HEK293 (cell line): ENCODE data around the gene TNFRSF17.

ENCODE experiments used
- ZBTB21 ChIP-seq: fragments of 450-650 bp; formaldehyde crosslinking; IDR thresholded peaks from 2 replicates; pipeline ENCODE4 v1.5.1; 2017; ENCODE audit warnings: missing biosample characterization, missing genetic modification characterization
- ZFP37 ChIP-seq: fragments of 450-650 bp; formaldehyde crosslinking; IDR thresholded peaks from 2 replicates; pipeline ENCODE4 v1.5.1; 2016; ENCODE audit warnings: missing biosample characterization, missing genetic modification characterization
- ZNF18 ChIP-seq: fragments of 450-650 bp; formaldehyde crosslinking; IDR thresholded peaks from 2 replicates; pipeline ENCODE4 v1.5.1; 2016; ENCODE audit warnings: missing biosample characterization, missing genetic modification characterization
- ZSCAN23 ChIP-seq: fragments of 450-650 bp; formaldehyde crosslinking; IDR thresholded peaks from 2 replicates; pipeline ENCODE4 v1.5.1; 2016; ENCODE audit warnings: missing biosample characterization, missing genetic modification characterization
- TF ChIP-seq, protein P1 (sequence below): fragments of 450-650 bp; formaldehyde crosslinking; IDR thresholded peaks from 2 replicates; pipeline ENCODE4 v1.5.1; 2016; ENCODE audit warnings: missing biosample characterization, missing genetic modification characterization

- TF ChIP-seq, protein P1, sequence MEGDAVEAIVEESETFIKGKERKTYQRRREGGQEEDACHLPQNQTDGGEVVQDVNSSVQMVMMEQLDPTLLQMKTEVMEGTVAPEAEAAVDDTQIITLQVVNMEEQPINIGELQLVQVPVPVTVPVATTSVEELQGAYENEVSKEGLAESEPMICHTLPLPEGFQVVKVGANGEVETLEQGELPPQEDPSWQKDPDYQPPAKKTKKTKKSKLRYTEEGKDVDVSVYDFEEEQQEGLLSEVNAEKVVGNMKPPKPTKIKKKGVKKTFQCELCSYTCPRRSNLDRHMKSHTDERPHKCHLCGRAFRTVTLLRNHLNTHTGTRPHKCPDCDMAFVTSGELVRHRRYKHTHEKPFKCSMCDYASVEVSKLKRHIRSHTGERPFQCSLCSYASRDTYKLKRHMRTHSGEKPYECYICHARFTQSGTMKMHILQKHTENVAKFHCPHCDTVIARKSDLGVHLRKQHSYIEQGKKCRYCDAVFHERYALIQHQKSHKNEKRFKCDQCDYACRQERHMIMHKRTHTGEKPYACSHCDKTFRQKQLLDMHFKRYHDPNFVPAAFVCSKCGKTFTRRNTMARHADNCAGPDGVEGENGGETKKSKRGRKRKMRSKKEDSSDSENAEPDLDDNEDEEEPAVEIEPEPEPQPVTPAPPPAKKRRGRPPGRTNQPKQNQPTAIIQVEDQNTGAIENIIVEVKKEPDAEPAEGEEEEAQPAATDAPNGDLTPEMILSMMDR (tag by site-specific recombination): no peak
- TF ChIP-seq ZFP37 (tag by site-specific recombination) (no peak), ZNF18 (tag by site-specific recombination) (no peak), ZSCAN23 (tag by site-specific recombination) (no peak), ZBTB21 (tag by site-specific recombination) (no peak)
Measured at GRCh38 chr16:11956558-11956957, 8.5 kb upstream of the TNFRSF17 start.
